Caco-2 (cell line): ENCODE data around the gene AGPAT2. TPM values are rescaled to one million over a fixed set of nuclear protein-coding genes. Genes with fewer than 3 reads are reported as not detected.

Experiments used
- BruUV-seq: library from RNA; stranded (reverse); fragments of 400-500 nt; replicated peaks from 2 replicates; lab custom pipeline; 2021; lab: Mats Ljungman, UMichigan
- CTCF ChIA-PET: fragments of 300-600 bp; sonication (Branson Sonifier 250); formaldehyde crosslinking; loops from one replicate; lab custom pipeline; 2022; ENCODE audit warnings: antibody characterized with exemption; lab: Charles Lee
- POLR2A ChIA-PET: fragments of 300-600 bp; sonication (Branson Sonifier 250); formaldehyde crosslinking; loops from one replicate; lab custom pipeline; 2022; ENCODE audit warnings: antibody characterized with exemption; lab: Charles Lee
- DNase-seq, 2 experiments: peaks; one replicate each; pipeline versions ENCODE4 v3.0.0 to v3.0.0-alpha.2; 2020 to 2022
- H3K27me3 ChIP-seq: replicated peaks from 2 replicates; pipeline ENCODE4 v1.6.0; 2011; ENCODE audit warnings: low read length; ENCODE audit not compliant: control insufficient read depth, insufficient read depth
- H3K36me3 ChIP-seq: 2 replicates; pipeline ENCODE4 v1.5.1; 2011; ENCODE audit warnings: low read length; ENCODE audit not compliant: control insufficient read depth, insufficient read depth
- H3K4me1 ChIP-seq: fragments of 250-450 bp; sonication (Bioruptor Pico); 2 replicates; pipeline ENCODE4 v1.5.1; 2020; ENCODE audit warnings: mild to moderate bottlenecking
- H3K4me3 ChIP-seq: 2 replicates; pipeline ENCODE4 v1.5.1; 2011; ENCODE audit warnings: low read depth, mild to moderate bottlenecking, control low read depth, low read length
- H3K9me3 ChIP-seq: fragments of 250-450 bp; sonication (Bioruptor Pico); 2 replicates; pipeline ENCODE4 v1.5.1; 2020; ENCODE audit warnings: mild to moderate bottlenecking, moderate library complexity
- H3K27ac Mint-ChIP-seq: one replicate; pipeline ENCODE4 v1.8.0; 2022; ENCODE audit warnings: mixed read lengths; ENCODE audit not compliant: unreplicated experiment
- H3K27me3 Mint-ChIP-seq: one replicate; pipeline ENCODE4 v1.8.0; 2022; ENCODE audit warnings: mixed read lengths; ENCODE audit not compliant: insufficient read depth, unreplicated experiment
- H3K36me3 Mint-ChIP-seq: one replicate; pipeline ENCODE4 v1.8.0; 2022; ENCODE audit warnings: mild to moderate bottlenecking, mixed read lengths; ENCODE audit not compliant: insufficient read depth, unreplicated experiment
- H3K4me1 Mint-ChIP-seq: one replicate; pipeline ENCODE4 v1.8.0; 2022; ENCODE audit warnings: low read depth, mixed read lengths; ENCODE audit not compliant: unreplicated experiment
- H3K4me3 Mint-ChIP-seq: one replicate; pipeline ENCODE4 v1.8.0; 2022; ENCODE audit warnings: mild to moderate bottlenecking, moderate library complexity, mixed read lengths; ENCODE audit not compliant: unreplicated experiment
- H3K9me3 Mint-ChIP-seq: one replicate; pipeline ENCODE4 v1.8.0; 2022; ENCODE audit warnings: mixed read lengths; ENCODE audit not compliant: unreplicated experiment
- intact Hi-C: fragments of 100-400 bp; cut with micrococcal nuclease; formaldehyde crosslinking; loops from one replicate; pipeline ENCODE4 v1.10.0; 2022; ENCODE audit not compliant: unreplicated experiment
- total RNA-seq: library from RNA; stranded (reverse); gene quantifications from 2 replicates; pipeline ENCODE4 v1.2.3, GENCODE V29; 2022
- TF ChIP-seq, protein P1 (sequence below), 2 experiments: fragments of 200-600 bp in 1 of 2; IDR thresholded peaks; 1 replicate in 1 of 2; 2 replicates in 1 of 2; pipeline versions ENCODE4 v1.5.1 to v1.8.0; 2011 to 2022; ENCODE audit warnings: antibody characterized with exemption in 1 of 2, control low read depth in 1 of 2, inconsistent platforms in 1 of 2, low read depth in 1 of 2, low read length in 1 of 2, mild to moderate bottlenecking in 1 of 2, moderate library complexity in 1 of 2; ENCODE audit not compliant: insufficient read depth in 1 of 2, severe bottlenecking in 1 of 2, unreplicated experiment in 1 of 2

The AGPAT2 gene
- total RNA-seq, 1 experiment from 2014 or later = 68.7 TPM

DNA sequence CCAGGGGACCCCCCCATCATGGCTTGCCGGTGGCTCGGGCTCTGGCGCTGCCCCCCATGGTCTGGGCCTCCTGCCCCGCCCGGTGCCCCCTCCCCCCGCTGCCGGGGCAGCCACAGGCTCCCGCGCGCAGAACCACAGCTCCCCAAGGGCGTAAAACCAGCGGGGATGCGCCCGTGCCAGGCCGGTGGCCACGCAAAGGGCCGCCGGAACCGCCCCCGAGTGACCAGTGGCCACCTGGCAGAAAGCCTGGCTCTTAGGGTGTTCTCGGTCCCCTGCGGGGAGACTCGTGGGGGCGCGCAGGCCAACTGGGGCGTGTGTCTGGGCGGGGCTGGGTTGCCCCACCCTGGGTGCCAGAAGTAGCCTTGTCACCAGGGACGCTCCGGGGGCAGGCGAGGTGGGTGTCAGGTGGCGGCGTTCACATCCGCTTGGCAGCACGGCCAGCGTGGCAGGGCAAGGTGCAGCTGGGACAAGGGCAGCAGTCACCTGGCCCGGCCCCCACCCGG lies 515 bp upstream of the AGPAT2 start:
- Mint-ChIP-seq H3K27ac (no peak overlapping the region), H3K27me3 (no peaks in the 10 kb centered on the region), H3K4me3 (no peak overlapping the region), H3K4me1 (peaks cover 2% of the 10 kb centered on the region), H3K9me3 (no peaks in the 10 kb centered on the region), H3K36me3 (no peaks in the 10 kb centered on the region)
- no peaks in the 10 kb centered on the region for H3K9me3 ChIP-seq
- DNase-seq = no peak
- CTCF ChIA-PET = interaction anchor here (0.9 to 1.4 kb wide), 2 partner anchors 12 to 16 kb away, joined by 3 to 4 read pairs; no protein-coding TSS in a partner anchor
- no TSS peak for BruUV-seq
- H3K4me1 ChIP-seq = peaks cover 40% of the 10 kb centered on the region
- no peaks in the 10 kb centered on the region for H3K27me3 ChIP-seq
- TF ChIP-seq, protein P1, sequence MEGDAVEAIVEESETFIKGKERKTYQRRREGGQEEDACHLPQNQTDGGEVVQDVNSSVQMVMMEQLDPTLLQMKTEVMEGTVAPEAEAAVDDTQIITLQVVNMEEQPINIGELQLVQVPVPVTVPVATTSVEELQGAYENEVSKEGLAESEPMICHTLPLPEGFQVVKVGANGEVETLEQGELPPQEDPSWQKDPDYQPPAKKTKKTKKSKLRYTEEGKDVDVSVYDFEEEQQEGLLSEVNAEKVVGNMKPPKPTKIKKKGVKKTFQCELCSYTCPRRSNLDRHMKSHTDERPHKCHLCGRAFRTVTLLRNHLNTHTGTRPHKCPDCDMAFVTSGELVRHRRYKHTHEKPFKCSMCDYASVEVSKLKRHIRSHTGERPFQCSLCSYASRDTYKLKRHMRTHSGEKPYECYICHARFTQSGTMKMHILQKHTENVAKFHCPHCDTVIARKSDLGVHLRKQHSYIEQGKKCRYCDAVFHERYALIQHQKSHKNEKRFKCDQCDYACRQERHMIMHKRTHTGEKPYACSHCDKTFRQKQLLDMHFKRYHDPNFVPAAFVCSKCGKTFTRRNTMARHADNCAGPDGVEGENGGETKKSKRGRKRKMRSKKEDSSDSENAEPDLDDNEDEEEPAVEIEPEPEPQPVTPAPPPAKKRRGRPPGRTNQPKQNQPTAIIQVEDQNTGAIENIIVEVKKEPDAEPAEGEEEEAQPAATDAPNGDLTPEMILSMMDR (IDR thresholded peaks at IDR 0.05; ENCODE audit: insufficient read depth in 1 of 2, low read depth in 1 of 2, low read length in 1 of 2, severe bottlenecking in 1 of 2, unreplicated experiment in 1 of 2) = no peak
- POLR2A ChIA-PET = no interaction called here
- intact Hi-C loops = loop anchor here (1.0 kb wide), 1 partner anchor 11 kb away; no protein-coding TSS in a partner anchor
- no peak overlapping the region for H3K4me3 ChIP-seq
- H3K36me3 ChIP-seq = no peaks in the 10 kb centered on the region

DNA sequence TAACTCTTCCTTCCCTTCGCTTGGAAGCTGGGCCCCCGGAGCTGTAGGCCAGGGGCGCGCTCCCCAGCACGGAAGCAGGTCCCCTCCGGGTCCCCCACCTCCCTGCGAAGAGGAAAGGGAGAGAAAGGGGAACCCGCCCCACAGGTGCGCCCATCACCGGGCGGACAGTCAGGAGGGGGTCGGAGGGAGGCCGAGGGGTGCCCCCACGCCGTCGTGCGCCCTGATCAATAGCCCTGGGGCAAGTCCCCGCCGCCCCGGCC lies 793 bp downstream of the AGPAT2 start:
- no peaks in the 10 kb centered on the region for H3K27me3 Mint-ChIP-seq
- DNase-seq = no peak
- Histone ChIP-seq H3K9me3 (no peaks in the 10 kb centered on the region), H3K27me3 (no peaks in the 10 kb centered on the region), H3K4me1 (peaks cover 34% of the 10 kb centered on the region), H3K36me3 (no peaks in the 10 kb centered on the region), H3K4me3 (peak overlapping the region; percentile 71)
- no peaks in the 10 kb centered on the region for H3K36me3 Mint-ChIP-seq
- CTCF ChIA-PET = interaction anchor here (1.0 kb wide), 1 partner anchor 8 kb away, joined by 3 read pairs; no protein-coding TSS in a partner anchor
- no peaks in the 10 kb centered on the region for H3K9me3 Mint-ChIP-seq
- POLR2A ChIA-PET = no interaction called here
- intact Hi-C loops = no loop called here
- peak overlapping the region; percentile 66 for H3K27ac Mint-ChIP-seq
- no TSS peak for BruUV-seq
- no peaks in the 10 kb centered on the region for H3K4me1 Mint-ChIP-seq
- peak overlapping the region; percentile 79 for H3K4me3 Mint-ChIP-seq
- TF ChIP-seq, protein P1 (IDR thresholded peaks at IDR 0.05; ENCODE audit: insufficient read depth in 1 of 2, low read depth in 1 of 2, low read length in 1 of 2, severe bottlenecking in 1 of 2, unreplicated experiment in 1 of 2) = no peak

DNA sequence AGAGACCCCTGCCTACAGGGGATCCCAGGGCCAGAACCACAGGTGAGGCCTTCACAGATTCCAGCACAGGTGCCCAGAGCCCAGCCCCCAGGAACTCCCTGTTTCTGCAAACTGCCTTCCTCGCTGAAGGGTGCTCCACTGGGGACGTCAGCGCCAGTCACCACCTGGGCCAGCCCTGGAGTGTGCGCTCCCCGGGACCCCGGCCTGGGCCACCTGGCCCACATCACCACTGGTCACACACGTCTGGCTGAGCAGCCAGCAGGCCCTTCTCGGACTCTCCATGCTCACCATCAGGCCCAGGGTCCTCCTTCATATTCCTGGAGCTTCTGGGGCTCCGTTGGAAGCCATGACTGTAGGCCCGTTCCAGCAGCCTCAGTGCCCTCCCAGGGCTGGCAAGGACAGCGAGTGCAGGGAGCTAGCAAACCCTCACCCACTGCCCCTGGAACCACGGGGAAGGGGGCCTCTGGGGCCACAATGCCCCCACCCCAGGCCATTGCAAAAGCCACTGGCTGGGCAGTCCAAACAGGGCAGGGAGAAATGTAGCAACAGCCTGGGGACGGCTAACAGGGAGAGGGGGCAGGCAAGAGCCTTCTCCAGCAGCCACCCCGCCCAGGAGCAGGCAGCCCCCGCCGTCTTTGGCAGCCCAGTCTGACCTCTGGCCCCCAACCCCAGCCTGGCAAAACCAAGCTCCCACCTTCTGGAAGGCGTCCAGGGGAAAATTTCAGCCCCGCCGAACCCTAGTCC lies 1.3 kb downstream of the AGPAT2 start:
- no peak for DNase-seq
- H3K9me3 Mint-ChIP-seq = no peaks in the 10 kb centered on the region
- Histone ChIP-seq H3K27me3 (no peaks in the 10 kb centered on the region), H3K4me3 (peak overlapping the region; percentile 71), H3K9me3 (no peaks in the 10 kb centered on the region), H3K36me3 (no peaks in the 10 kb centered on the region), H3K4me1 (peaks cover 30% of the 10 kb centered on the region)
- peak overlapping the region; percentile 79 for H3K4me3 Mint-ChIP-seq
- TF ChIP-seq, protein P1 (IDR thresholded peaks at IDR 0.05; ENCODE audit: insufficient read depth in 1 of 2, low read depth in 1 of 2, low read length in 1 of 2, severe bottlenecking in 1 of 2, unreplicated experiment in 1 of 2) = peak in 1 of 2 experiments; percentile 18
- no peaks in the 10 kb centered on the region for H3K4me1 Mint-ChIP-seq
- BruUV-seq = TSS peak; percentile 28
- H3K27me3 Mint-ChIP-seq = no peaks in the 10 kb centered on the region
- POLR2A ChIA-PET = no interaction called here
- intact Hi-C loops = no loop called here
- CTCF ChIA-PET = interaction anchor here (1.0 kb wide), 1 partner anchor 7 kb away, joined by 3 read pairs; no protein-coding TSS in a partner anchor
- H3K27ac Mint-ChIP-seq = peak overlapping the region; percentile 66
- H3K36me3 Mint-ChIP-seq = no peaks in the 10 kb centered on the region
